DND-41 (cell line): ENCODE results near the gene GREB1.

Experiments used
- ATAC-seq: fragments of 200-7000 bp; cut with Tn5 transposase; 3 replicates; pipeline ENCODE4 v1.9.1; 2021; ENCODE audit warnings: low read depth; ENCODE audit not compliant: insufficient read depth
- DNase-seq: peaks from one replicate; pipeline ENCODE4 v3.0.0-alpha.2; 2020
- H2AFZ ChIP-seq: 2 replicates; pipeline ENCODE4 v1.6.0; 2012; ENCODE audit warnings: low read depth, low read length
- H3K27ac ChIP-seq: 2 replicates; pipeline ENCODE4 v1.5.1; 2012; ENCODE audit warnings: low read length, inconsistent platforms
- H3K27me3 ChIP-seq: fragments of 200-600 bp; sonication (generic); 2 replicates; pipeline ENCODE4 v1.6.0; 2012; ENCODE audit warnings: low read length, mild to moderate bottlenecking, inconsistent platforms; ENCODE audit not compliant: insufficient read depth, poor library complexity
- H3K36me3 ChIP-seq: 2 replicates; pipeline ENCODE4 v1.5.1; 2012; ENCODE audit warnings: low read length, inconsistent platforms; ENCODE audit not compliant: insufficient read depth
- H3K4me1 ChIP-seq: 2 replicates; pipeline ENCODE4 v1.5.1; 2012; ENCODE audit warnings: mild to moderate bottlenecking, low read length; ENCODE audit not compliant: insufficient read depth
- H3K4me2 ChIP-seq: 2 replicates; pipeline ENCODE4 v1.6.0; 2012; ENCODE audit warnings: mild to moderate bottlenecking, moderate library complexity, low read length, inconsistent platforms; ENCODE audit not compliant: insufficient read depth
- H3K4me3 ChIP-seq, 2 experiments: fragments of 200-600 bp in 1 of 2; shearing (Covaris generic) in 1 of 2; 2 replicates each; pipeline ENCODE4 v1.5.1; 2012 to 2016; ENCODE audit warnings: inconsistent platforms in 2 of 2, low read length in 2 of 2, mild to moderate bottlenecking in 2 of 2, low read depth in 1 of 2, moderate library complexity in 1 of 2
- H3K79me2 ChIP-seq: 2 replicates; pipeline ENCODE4 v1.6.0; 2012; ENCODE audit warnings: low read length, inconsistent platforms; ENCODE audit not compliant: insufficient read depth
- H3K9ac ChIP-seq: 2 replicates; pipeline ENCODE4 v1.6.0; 2012; ENCODE audit warnings: low read depth, mild to moderate bottlenecking, inconsistent platforms, low read length, moderate library complexity
- H3K9me3 ChIP-seq: 2 replicates; pipeline ENCODE4 v1.5.1; 2012; ENCODE audit warnings: low read length, moderate library complexity, mild to moderate bottlenecking, inconsistent platforms; ENCODE audit not compliant: insufficient read depth, severe bottlenecking
- H4K20me1 ChIP-seq: 2 replicates; pipeline ENCODE4 v1.6.0; 2012; ENCODE audit warnings: low read length; ENCODE audit not compliant: insufficient read depth
- EZH2 ChIP-seq: IDR thresholded peaks from 3 replicates; pipeline ENCODE4 v1.6.1; 2012; ENCODE audit warnings: borderline replicate concordance, low read depth, mild to moderate bottlenecking, moderate library complexity, low read length, inconsistent platforms; ENCODE audit not compliant: severe bottlenecking
- TF ChIP-seq, protein P1 (sequence below): IDR thresholded peaks from 2 replicates; pipeline ENCODE4 v1.5.1; 2012; ENCODE audit warnings: borderline replicate concordance, low read length, moderate library complexity, mild to moderate bottlenecking; ENCODE audit not compliant: poor library complexity, severe bottlenecking; ENCODE audit errors: extremely low read depth

GREB1 gene

GRCh38 chr2:11550302-11550701, 16.5 kb downstream of the GREB1 start:
- no peak overlapping the region for H3K4me3 ChIP-seq
- no peak overlapping the region for H3K4me2 ChIP-seq
- DNase-seq (no peak), ATAC-seq (no peak)
- H4K20me1 ChIP-seq: no peaks in the 10 kb centered on the region
- no peaks in the 10 kb centered on the region for H3K4me1 ChIP-seq
- H2AFZ ChIP-seq: no peak overlapping the region
- H3K9ac ChIP-seq: no peak overlapping the region
- no peaks in the 10 kb centered on the region for H3K79me2 ChIP-seq
- H3K27ac ChIP-seq: no peak overlapping the region
- peaks cover 2% of the 10 kb centered on the region for H3K9me3 ChIP-seq
- H3K27me3 ChIP-seq: no peaks in the 10 kb centered on the region
- no peaks in the 10 kb centered on the region for H3K36me3 ChIP-seq
- TF ChIP-seq, protein P1, sequence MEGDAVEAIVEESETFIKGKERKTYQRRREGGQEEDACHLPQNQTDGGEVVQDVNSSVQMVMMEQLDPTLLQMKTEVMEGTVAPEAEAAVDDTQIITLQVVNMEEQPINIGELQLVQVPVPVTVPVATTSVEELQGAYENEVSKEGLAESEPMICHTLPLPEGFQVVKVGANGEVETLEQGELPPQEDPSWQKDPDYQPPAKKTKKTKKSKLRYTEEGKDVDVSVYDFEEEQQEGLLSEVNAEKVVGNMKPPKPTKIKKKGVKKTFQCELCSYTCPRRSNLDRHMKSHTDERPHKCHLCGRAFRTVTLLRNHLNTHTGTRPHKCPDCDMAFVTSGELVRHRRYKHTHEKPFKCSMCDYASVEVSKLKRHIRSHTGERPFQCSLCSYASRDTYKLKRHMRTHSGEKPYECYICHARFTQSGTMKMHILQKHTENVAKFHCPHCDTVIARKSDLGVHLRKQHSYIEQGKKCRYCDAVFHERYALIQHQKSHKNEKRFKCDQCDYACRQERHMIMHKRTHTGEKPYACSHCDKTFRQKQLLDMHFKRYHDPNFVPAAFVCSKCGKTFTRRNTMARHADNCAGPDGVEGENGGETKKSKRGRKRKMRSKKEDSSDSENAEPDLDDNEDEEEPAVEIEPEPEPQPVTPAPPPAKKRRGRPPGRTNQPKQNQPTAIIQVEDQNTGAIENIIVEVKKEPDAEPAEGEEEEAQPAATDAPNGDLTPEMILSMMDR: no peak
- TF ChIP-seq EZH2: no peak

GRCh38 chr2:11550901-11551568, 17.2 kb downstream of the GREB1 start:
- H3K4me1 ChIP-seq: no peaks in the 10 kb centered on the region
- no peak for ATAC-seq
- H3K27me3 ChIP-seq: no peaks in the 10 kb centered on the region

GRCh38 chr2:11551569-11552259, 17.9 kb downstream of the GREB1 start:
- H3K4me2 ChIP-seq: no peak overlapping the region
- H3K9me3 ChIP-seq: peaks cover 2% of the 10 kb centered on the region
- H3K27ac ChIP-seq: no peak overlapping the region
- no peaks in the 10 kb centered on the region for H3K36me3 ChIP-seq
- H3K27me3 ChIP-seq: no peaks in the 10 kb centered on the region
- no peaks in the 10 kb centered on the region for H4K20me1 ChIP-seq
- no peaks in the 10 kb centered on the region for H3K79me2 ChIP-seq
- DNase-seq: no peak
- no peak for ATAC-seq
- no peak for TF ChIP-seq EZH2
- TF ChIP-seq, protein P1: no peak
- no peaks in the 10 kb centered on the region for H3K4me1 ChIP-seq
- no peak overlapping the region for H2AFZ ChIP-seq
- H3K4me3 ChIP-seq: no peak overlapping the region
- H3K9ac ChIP-seq: no peak overlapping the region

More at GRCh38 chr2:11550901-11551568, 17.2 kb downstream of the GREB1 start:
- Histone ChIP-seq H3K4me3 (no peak overlapping the region), H3K9me3 (peaks cover 2% of the 10 kb centered on the region), H3K27ac (no peak overlapping the region), H3K4me2 (no peak overlapping the region), H3K36me3 (no peaks in the 10 kb centered on the region), H2AFZ (no peak overlapping the region), H4K20me1 (no peaks in the 10 kb centered on the region), H3K79me2 (no peaks in the 10 kb centered on the region), H3K9ac (no peak overlapping the region)
- TF ChIP-seq, protein P1: no peak
- no peak for TF ChIP-seq EZH2
- DNase-seq: no peak
